ENCODE results near the gene HYLS1.

Gene HYLS1

DNA sequence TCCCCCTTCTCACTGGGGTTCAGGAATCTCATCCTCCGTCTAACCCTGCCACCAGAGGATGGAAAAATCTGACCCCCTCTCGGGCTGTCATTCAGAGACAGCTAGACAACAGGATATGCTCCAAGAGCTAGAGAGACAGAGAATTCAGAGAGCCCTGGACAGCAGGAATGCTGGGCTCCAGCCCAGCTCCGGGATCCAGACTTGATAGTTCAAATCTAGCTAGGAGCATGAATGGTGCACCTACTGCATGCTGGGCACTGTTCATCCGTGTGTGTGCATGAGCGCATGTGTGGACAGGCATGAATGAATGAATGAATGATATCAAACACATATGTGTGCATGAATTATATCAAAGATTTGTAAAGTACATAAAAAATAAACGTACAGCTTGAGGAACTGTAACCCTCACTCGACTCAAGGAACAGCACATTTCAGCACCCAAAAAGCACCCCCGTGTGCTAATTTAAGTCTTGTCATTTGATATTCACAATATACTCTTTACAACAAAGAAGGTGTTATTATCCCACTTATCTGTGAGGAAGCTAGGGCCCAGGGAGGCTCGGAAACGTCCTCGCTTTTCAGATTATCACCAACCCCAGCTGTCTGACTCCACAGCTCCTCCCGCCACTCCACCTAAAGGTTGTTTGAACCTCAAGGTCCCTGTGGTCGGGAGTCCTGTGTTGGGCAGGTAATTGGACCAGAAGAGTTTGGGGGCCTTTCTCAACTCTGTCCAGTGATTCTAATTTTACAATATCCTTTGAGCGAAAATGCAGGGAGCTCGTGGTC, 57.7 kb downstream of the HYLS1 start:
- Mint-ChIP-seq H3K4me1 (ENCODE audit: low read depth) (no peaks in the 10 kb centered on the region), H3K27ac (no peak overlapping the region), H3K4me3 (no peak overlapping the region), H3K36me3 (ENCODE audit: low read depth) (no peaks in the 10 kb centered on the region), H3K27me3 (peaks cover 3% of the 10 kb centered on the region), H3K9me3 (no peaks in the 10 kb centered on the region)
- intact Hi-C loops (cut with micrococcal nuclease), result no loop called here

GRCh38 chr11:125945797-125946520, 58.5 kb downstream of the HYLS1 start, which contains the start of gene VSIG10L2:
Gene VSIG10L2, plus strand, starts transcription at chr11:125946044. Its CDS starts 12 bp downstream, at chr11:125946056.
- H3K36me3 Mint-ChIP-seq (ENCODE audit: low read depth), result no peaks in the 10 kb centered on the region
- no peaks in the 10 kb centered on the region for H3K4me1 Mint-ChIP-seq (ENCODE audit: low read depth)
- peaks cover 3% of the 10 kb centered on the region for H3K27me3 Mint-ChIP-seq
- H3K4me3 Mint-ChIP-seq, result no peak within 1 kb of the TSS
- intact Hi-C loops (cut with micrococcal nuclease), result no loop called here
- no peaks in the 10 kb centered on the region for H3K9me3 Mint-ChIP-seq
- H3K27ac Mint-ChIP-seq, result no peak within 1 kb of the TSS

DNA sequence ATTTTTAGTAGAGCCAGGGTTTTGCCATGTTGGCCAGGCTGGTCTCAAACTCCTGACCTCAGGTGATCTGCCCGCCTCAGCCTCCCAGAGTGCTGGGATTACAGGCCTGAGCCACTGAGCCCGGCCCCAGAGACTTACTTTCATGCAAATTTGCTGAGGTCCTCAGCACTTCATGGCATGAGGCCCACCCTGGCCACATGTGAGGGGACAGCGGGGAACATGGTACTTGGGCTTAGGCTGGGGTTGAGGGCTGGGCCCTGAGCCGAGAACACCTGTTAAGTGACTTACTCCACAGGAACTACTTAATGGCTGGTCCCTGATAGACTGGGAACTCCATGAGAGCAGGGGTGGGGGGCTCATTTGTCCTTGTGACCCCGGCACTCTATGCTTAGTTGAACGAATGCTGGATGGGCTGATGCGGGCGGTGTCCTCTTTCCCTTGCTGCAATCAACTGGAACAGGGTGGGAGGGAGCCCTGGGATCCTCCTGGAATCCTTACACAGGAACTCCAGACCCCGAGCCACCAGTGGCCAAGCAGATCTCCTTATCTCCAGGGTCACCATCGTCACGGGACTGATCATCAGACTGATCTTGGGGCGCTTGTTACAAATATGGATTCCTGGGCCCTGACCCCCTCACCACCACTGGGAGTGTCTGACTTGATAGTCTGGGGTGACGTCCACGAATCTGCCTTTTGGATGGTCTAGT, 59.4 kb downstream of the HYLS1 start:
- Mint-ChIP-seq H3K27ac (no peak overlapping the region), H3K36me3 (ENCODE audit: low read depth) (no peaks in the 10 kb centered on the region), H3K4me3 (no peak overlapping the region), H3K4me1 (ENCODE audit: low read depth) (no peaks in the 10 kb centered on the region), H3K27me3 (peaks cover 4% of the 10 kb centered on the region), H3K9me3 (no peaks in the 10 kb centered on the region)
- intact Hi-C loops (cut with micrococcal nuclease), result no loop called here

DNA sequence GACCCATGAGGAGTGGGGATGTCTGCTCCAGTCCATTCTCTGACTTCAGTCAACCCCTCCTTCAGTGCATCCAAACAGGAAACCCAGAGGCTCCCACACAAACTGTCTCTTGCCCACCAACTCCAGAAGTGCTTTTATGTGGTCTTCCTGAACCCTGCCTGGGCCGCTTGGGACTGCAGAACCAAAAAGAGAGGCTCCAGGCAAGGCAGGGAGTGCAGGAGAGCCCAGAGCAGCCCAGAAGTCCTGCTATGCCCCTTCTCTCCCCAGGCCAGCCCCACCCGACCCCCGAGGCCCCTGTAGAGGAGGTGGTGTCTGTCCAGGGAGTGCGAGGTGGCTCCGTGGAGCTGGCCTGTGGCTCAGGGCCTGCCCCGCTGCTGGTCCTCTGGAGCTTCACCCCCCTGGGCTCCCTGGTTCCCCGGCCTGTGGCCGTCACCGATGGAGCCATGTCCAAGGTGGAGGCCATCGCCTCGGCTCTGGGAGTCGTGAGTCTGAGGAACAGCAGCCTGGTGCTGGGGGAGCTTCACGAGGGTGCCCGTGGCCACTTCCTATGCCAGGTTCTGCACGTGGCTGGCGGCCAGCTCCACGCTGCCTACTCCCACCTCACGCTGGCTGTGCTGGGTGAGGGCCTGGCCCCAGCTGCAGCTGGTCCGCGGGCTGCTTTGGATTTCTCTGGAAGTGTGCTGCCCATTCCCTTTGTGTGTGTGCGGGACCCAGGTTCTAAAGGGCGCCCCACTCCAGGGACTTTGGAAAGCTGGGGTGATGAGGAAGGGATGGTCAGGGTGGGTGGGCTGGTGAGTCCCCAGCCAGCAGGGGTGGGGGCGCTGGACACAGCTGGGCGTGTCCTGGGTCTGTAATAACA, 60.2 kb downstream of the HYLS1 start:
- H3K4me3 Mint-ChIP-seq, result no peak overlapping the region
- intact Hi-C loops (cut with micrococcal nuclease), result no loop called here
- no peaks in the 10 kb centered on the region for H3K9me3 Mint-ChIP-seq
- peaks cover 4% of the 10 kb centered on the region for H3K27me3 Mint-ChIP-seq
- H3K4me1 Mint-ChIP-seq (ENCODE audit: low read depth), result no peaks in the 10 kb centered on the region
- no peak overlapping the region for H3K27ac Mint-ChIP-seq
- no peaks in the 10 kb centered on the region for H3K36me3 Mint-ChIP-seq (ENCODE audit: low read depth)

GRCh38 chr11:125948278-125949051, 61.0 kb downstream of the HYLS1 start:
- Mint-ChIP-seq H3K36me3 (ENCODE audit: low read depth) (no peaks in the 10 kb centered on the region), H3K9me3 (no peaks in the 10 kb centered on the region), H3K27me3 (peaks cover 4% of the 10 kb centered on the region), H3K27ac (no peak overlapping the region), H3K4me3 (no peak overlapping the region), H3K4me1 (ENCODE audit: low read depth) (no peaks in the 10 kb centered on the region)
- intact Hi-C loops (cut with micrococcal nuclease), result no loop called here

- H3K36me3 Mint-ChIP-seq (ENCODE audit: low read depth), result no peaks in the 10 kb centered on the region
- intact Hi-C loops (cut with micrococcal nuclease), result no loop called here
- H3K9me3 Mint-ChIP-seq, result no peaks in the 10 kb centered on the region
- no peak overlapping the region for H3K4me3 Mint-ChIP-seq
- H3K27ac Mint-ChIP-seq, result no peak overlapping the region
- H3K27me3 Mint-ChIP-seq, result peaks cover 1% of the 10 kb centered on the region
- no peaks in the 10 kb centered on the region for H3K4me1 Mint-ChIP-seq (ENCODE audit: low read depth)
Measured at GRCh38 chr11:125949271-125950177, 62.1 kb downstream of the HYLS1 start.

- peaks cover 1% of the 10 kb centered on the region for H3K27me3 Mint-ChIP-seq
- no peaks in the 10 kb centered on the region for H3K9me3 Mint-ChIP-seq
- no peak overlapping the region for H3K4me3 Mint-ChIP-seq
- intact Hi-C loops (cut with micrococcal nuclease), result no loop called here
- no peaks in the 10 kb centered on the region for H3K4me1 Mint-ChIP-seq (ENCODE audit: low read depth)
- no peaks in the 10 kb centered on the region for H3K36me3 Mint-ChIP-seq (ENCODE audit: low read depth)
- H3K27ac Mint-ChIP-seq, result no peak overlapping the region
Measured at GRCh38 chr11:125950178-125950490, 62.7 kb downstream of the HYLS1 start.

All from dendritic cell treated with granulocyte-macrophage colony-stimulating factor and Interleukin-4, amounts not matched to agents 40 ng/mL and 50 ng/mL, for 4 days (primary cell).